GM12875 (cell line): ENCODE results near the gene FAM83C.
A peak's percentile ranks its signal among the peaks of the same experiment; 100 is the strongest.

Experiments used
- H3K4me3 ChIP-seq: one replicate; pipeline ENCODE4 v1.5.1; 2011; ENCODE audit warnings: low read depth, low read length, control low read depth
- TF ChIP-seq, protein P1 (sequence below): IDR thresholded peaks from 2 replicates; pipeline ENCODE4 v1.5.1; 2011; ENCODE audit warnings: low read depth, mild to moderate bottlenecking, control low read depth, inconsistent platforms, low read length, moderate library complexity, borderline replicate concordance; ENCODE audit not compliant: insufficient read depth

Gene FAM83C

DNA sequence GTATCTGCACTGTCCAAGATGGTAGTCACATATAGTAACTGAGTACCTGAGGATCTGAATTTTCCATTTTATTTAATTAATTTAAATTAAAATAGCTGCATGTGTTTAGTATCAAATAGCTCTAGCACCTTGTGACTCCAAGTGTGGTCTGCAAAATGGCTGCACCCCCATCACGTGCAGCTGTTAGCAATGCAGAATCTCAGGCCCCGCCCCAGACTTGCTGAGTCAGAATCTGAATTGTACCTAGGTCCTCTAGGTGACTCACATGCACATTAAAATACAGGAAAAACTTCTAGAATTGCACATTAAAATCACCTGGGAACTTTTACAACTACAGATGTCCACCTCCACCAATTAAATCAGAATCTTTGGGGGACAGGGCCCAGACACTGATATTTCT lies 19.2 kb upstream of the FAM83C start:
- TF ChIP-seq, protein P1, sequence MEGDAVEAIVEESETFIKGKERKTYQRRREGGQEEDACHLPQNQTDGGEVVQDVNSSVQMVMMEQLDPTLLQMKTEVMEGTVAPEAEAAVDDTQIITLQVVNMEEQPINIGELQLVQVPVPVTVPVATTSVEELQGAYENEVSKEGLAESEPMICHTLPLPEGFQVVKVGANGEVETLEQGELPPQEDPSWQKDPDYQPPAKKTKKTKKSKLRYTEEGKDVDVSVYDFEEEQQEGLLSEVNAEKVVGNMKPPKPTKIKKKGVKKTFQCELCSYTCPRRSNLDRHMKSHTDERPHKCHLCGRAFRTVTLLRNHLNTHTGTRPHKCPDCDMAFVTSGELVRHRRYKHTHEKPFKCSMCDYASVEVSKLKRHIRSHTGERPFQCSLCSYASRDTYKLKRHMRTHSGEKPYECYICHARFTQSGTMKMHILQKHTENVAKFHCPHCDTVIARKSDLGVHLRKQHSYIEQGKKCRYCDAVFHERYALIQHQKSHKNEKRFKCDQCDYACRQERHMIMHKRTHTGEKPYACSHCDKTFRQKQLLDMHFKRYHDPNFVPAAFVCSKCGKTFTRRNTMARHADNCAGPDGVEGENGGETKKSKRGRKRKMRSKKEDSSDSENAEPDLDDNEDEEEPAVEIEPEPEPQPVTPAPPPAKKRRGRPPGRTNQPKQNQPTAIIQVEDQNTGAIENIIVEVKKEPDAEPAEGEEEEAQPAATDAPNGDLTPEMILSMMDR, result no peak
- no peak overlapping the region for H3K4me3 ChIP-seq

DNA sequence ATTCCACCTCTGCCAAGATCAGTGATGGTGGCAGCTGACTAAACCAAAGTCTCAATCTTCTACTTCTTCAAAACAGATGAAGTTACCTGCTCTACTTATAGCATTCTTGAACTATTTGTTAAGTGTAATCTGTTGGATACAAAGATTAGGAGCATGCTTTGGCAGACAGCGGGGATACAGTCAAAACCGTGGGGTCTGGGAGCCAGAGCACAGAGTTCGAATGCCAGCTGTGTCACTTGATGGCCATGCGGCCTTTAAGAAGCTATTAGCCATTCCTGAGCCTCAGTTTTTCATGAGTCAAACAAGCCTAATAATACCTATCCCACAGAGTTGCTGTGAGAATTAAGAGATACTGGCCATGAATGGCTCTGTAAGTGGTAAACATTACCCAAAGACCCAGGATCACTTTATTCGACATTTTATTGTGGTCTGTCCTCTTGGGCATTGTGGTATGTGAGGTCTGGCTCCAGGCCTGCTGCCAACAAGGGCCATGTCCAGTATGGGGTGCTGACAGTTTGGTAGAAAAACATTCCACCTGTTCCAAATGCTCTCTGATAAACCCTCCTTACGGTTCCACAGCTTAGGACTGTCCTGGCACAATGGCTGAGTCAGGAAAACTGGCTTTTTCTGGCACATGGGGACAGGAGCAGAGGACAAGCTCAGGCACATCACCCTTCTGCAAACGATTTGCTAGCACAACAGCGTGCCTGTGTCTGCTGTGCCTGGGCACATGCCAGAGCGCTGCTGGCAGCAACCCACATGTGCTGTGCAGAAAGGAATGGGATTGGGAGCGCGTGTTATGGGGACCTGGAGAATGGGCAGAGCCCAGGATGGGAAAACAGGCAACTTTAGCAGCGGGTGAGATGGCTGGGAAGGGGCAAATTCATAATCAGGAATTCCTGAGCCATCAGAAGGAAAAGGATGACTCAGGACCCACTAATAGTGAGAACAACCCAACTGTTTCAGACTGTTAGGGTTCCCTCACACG lies 15.7 kb upstream of the FAM83C start:
- no peak overlapping the region for H3K4me3 ChIP-seq
- TF ChIP-seq, protein P1, result no peak

DNA sequence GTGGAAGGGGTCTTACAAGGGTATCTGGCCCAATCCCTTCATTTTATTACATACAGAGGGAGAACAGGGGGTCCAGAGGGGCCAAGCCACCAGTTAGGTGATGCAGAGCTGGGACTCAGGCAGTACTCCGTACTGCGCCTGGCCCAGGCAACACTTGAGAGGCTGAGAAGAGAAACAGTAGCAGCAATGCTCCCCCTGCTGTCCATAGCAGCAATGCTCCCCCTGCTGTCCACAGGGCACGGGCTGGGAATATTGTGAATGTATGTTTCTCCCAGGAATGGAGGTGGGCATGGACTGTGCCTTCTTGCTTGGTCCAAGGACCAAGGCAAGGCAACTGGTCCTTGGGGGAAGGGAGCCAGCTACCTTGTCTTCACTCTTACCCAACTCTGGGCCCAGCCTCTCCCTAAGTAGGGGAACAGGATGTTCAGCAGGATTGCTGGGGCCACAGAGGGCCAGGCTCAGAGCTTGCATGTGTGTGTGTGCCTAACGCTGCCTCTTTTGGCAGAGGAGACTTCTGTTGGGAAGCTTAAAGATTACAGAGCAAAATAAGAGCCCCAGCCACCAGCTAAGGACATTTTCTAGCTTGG lies 14.8 kb upstream of the FAM83C start:
- TF ChIP-seq, protein P1, result peak; percentile 71; the same call in 1 of the 2 replicates
- no peak overlapping the region for H3K4me3 ChIP-seq

DNA sequence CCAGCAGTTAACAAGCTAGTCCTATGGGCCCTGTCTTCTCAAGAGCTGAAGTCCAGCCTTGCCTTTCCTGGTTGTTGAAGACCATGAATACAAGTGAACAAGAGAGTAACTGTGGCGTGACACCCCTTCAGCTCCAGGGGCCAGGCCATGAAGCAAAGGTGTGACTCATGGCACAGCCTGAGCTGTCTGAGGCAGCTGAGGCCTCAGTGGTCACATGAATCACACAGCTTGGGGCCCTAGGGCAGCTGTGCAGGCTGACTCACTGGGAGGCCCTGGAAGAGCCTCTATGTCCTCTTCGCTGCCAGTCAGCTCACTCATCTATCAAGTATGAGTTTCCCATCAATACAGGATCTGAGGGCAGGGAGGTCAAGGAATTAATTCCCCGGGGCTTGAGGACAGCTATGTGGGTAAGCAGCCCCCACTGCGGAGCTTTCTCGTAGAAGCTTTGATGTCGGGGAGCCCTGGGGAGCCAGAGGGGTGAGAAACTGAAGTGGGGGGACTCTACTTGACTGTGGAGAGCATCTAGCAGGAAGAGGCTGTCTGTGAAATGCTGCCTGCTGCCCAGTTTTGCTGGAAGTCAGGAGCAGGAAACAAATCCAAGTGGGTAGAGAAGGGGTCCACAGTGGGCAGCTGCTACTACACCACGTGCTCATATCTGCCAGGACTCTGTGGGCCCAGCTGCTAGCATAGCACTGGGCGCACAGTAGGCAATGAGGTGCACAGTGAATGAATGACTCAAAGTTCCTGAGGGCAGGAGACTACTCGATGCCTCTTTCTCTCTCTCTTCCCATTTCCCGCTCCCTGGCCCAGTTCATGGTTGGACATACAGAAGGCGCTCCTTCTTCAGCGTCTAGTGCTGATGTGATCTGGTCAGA lies 13.7 kb upstream of the FAM83C start:
- H3K4me3 ChIP-seq, result no peak overlapping the region
- TF ChIP-seq, protein P1, result no peak

DNA sequence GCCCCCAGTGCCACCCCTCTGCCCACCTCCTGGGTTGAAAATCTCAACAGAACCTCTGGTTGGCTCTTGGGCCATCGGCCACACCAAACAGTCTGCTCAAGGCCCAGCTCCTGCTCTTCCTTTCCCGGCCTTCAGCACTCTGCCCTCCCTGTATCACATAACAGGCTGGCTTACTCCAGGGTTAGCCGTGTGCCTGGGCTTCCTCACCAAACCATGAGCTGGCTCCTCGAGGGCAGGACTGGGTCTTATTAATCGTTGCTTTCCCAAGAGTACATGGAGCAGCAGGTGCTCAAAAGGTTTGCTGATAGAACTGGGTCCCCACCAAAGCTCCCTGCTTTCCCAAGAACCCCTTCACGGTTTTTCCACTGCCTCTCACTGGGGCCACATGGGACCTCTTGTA lies 12.7 kb upstream of the FAM83C start:
- TF ChIP-seq, protein P1, result no peak
- no peak overlapping the region for H3K4me3 ChIP-seq

DNA sequence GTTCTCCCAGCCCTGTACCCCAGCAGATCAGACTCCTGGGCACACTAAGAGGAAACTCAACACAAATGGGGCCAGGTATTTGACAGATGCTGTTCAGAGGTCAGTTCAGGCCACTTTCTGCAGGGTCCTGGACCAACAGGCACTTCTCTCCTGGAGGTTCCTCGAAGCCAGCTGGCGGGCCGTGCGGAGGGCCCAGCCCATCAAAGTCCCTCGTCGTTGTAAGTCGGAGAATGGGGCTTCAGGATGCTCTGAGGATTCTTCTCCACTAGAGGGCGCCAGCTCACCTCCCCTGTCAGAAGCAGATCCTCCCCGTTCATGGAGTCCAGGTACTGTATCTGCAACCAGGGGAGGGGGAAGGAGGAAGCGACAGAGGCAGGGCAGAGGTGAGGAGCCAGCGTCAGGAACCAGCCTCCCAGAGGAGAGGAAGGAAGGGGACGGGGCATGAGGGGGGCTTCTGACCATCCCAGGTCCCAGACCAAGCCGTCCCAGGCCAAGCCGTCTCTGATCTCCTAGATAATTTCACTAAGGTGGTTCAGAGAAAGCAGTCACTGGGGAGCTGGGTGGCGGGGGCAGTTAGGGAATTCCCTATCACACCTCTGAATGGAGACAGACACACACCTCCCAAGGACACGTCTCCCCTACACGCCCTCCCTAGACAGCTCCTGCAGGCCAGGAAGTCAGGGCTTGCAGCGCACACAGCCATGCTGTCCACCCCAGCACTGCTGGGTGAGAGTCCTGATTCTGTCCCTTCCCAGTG lies 11.7 kb upstream of the FAM83C start:
- TF ChIP-seq, protein P1, result peak; percentile 95
- no peak overlapping the region for H3K4me3 ChIP-seq
